Measurements from ENCODE around the gene PDHA1. TPM values are rescaled to one million over a fixed set of nuclear protein-coding genes. Genes with fewer than 3 reads are reported as not detected.

The PDHA1 gene
- total and polyA plus RNA-seq, 2 of the 4 experiments (the other 2 are of a cell fraction), result 53.9 to 141 TPM

GRCh38 chrX:19343085-19343534 lies 617 bp upstream of the PDHA1 start:
- no peak overlapping the region for H2BK20ac ChIP-seq (ENCODE audit: low read depth, low read length)
- no peaks in the 10 kb centered on the region for H3K9me1 ChIP-seq (ENCODE audit: insufficient read depth, low read length)
- peak overlapping the region; percentile 80 for H2BK5ac ChIP-seq (ENCODE audit: low read depth, low read length, poor library complexity, severe bottlenecking)
- peak overlapping the region; percentile 98 for H3K4me2 ChIP-seq (ENCODE audit: low read depth, low read length)
- H2AK5ac ChIP-seq (ENCODE audit: low read depth, low read length), result no peak overlapping the region
- H4K20me1 ChIP-seq (ENCODE audit: insufficient read depth, low read length), result peaks cover under 1% of the 10 kb centered on the region; the same call in 1 of the 2 replicates
- POLR2A ChIA-PET (ENCODE audit: unreplicated experiment), result no interaction called here
- no TSS peak for BruUV-seq (replicated peaks)
- peak overlapping the region; percentile 93; the same call in 1 of the 2 replicates for H4K5ac ChIP-seq (ENCODE audit: low read depth, low read length)
- H3K18ac ChIP-seq (ENCODE audit: low read depth, low read length), result peak overlapping the region; percentile 76; the same call in 1 of the 2 replicates
- DNase-seq (no peak), ATAC-seq (ENCODE audit: low read depth) (no peak; the same call in 1 of the 2 replicates)
- H3K27me3 ChIP-seq (ENCODE audit: control insufficient read depth, insufficient read depth, low read length), result no peaks in the 10 kb centered on the region
- peak overlapping the region; percentile 88 for H2AFZ ChIP-seq (replicated peaks; ENCODE audit: low read length, poor library complexity)
- peak overlapping the region; percentile 36; the same call in 1 of the 2 replicates for H3K23ac ChIP-seq (ENCODE audit: low read depth, low read length)
- peak overlapping the region; percentile 57; the same call in 1 of the 2 replicates for H4K91ac ChIP-seq (ENCODE audit: insufficient read depth, low read depth, low read length)
- H4K8ac ChIP-seq (ENCODE audit: low read depth in 2 of 2, low read length in 2 of 2), result peak overlapping the region; percentile 93 to 98
- H3K79me1 ChIP-seq (ENCODE audit: low read depth in 1 of 2, low read length in 2 of 2), result no peaks in the 10 kb centered on the region
- no peaks in the 10 kb centered on the region for H3K9me3 ChIP-seq (ENCODE audit: control insufficient read depth, insufficient read depth, low read length)
- peak overlapping the region; percentile 96 for H3K9ac ChIP-seq (ENCODE audit: low read depth, low read length)
- H2BK15ac ChIP-seq (ENCODE audit: low read depth, low read length), result 0 out of 3 replicates have a peak overlapping the region, but pooled peaks have one; percentile 11
- CTCF ChIA-PET, result no interaction called here
- H3K36me3 ChIP-seq (ENCODE audit: control insufficient read depth, insufficient read depth, low read length), result no peaks in the 10 kb centered on the region
- intact Hi-C loops (cut with micrococcal nuclease) (no loop called here), in situ Hi-C loops (cut with MboI; ENCODE audit: low sequenced_read_pairs) (no loop called here), dilution Hi-C loops (cut with HindIII; ENCODE audit: low sequenced_read_pairs, unreplicated experiment) (no loop called here)
- H3K27ac ChIP-seq (ENCODE audit: insufficient read depth, low read length), result peak overlapping the region; percentile 93
- peak overlapping the region; percentile 13 for H2AK9ac ChIP-seq (replicated peaks; ENCODE audit: low read depth, low read length, poor library complexity)
- H3K14ac ChIP-seq (replicated peaks; ENCODE audit: low read depth, low read length), result peak overlapping the region; percentile 41; the same call in 1 of the 2 replicates
- no peak overlapping the region for H2BK120ac ChIP-seq (ENCODE audit: low read depth, low read length)
- WGBS, 2 experiments (ENCODE audit: extremely low coverage in 2 of 2, insufficient read length in 1 of 2), result 39% methylated on average over 5 of the region's 11 CpGs; no CpG with 5 or more reads in 1 of the 2 experiments
- peak overlapping the region; percentile 39; the same call in 1 of the 2 replicates for H3K56ac ChIP-seq (ENCODE audit: extremely low read depth, insufficient read depth, low read length)
- TF ChIP-seq SMC3 (IDR thresholded peaks at IDR 0.05; ENCODE audit: low read depth, low read length), result no peak
- no peak for TF ChIP-seq ELK1 (IDR thresholded peaks at IDR 0.05; ENCODE audit: borderline replicate concordance, low read depth, low read length)
- TF ChIP-seq CTCF (conservative IDR thresholded peaks at IDR 0.05; ENCODE audit: low read depth, low read length), result no peak
- TF ChIP-seq NFE2L2 (IDR thresholded peaks at IDR 0.05; ENCODE audit: low read depth, low read length), result no peak
- TF ChIP-seq BHLHE40 (IDR thresholded peaks at IDR 0.05; ENCODE audit: low read depth, low read length), result no peak
- peak overlapping the region; percentile 58; the same call in 1 of the 2 replicates for H3K4ac ChIP-seq (ENCODE audit: low read depth, low read length)
- peaks cover 2% of the 10 kb centered on the region; the same call in 1 of the 2 replicates for H3K4me1 ChIP-seq (ENCODE audit: control insufficient read depth, insufficient read depth, low read length)
- peak overlapping the region; percentile 56 for H3K4me3 ChIP-seq (ENCODE audit: insufficient read depth, low read depth, low read length)

Measured in IMR-90 (cell line).